GM21786 (cell line): ENCODE measurements around the gene TMEM54.

Experiments
- ATAC-seq: cut with Tn5 transposase; IDR thresholded peaks from one replicate; pipeline ENCODE4 v1.9.1; 2021; ENCODE audit not compliant: unreplicated experiment

Gene TMEM54

GRCh38 chr1:32900956-32901822, at the start of gene TMEM54:
Gene TMEM54 (minus strand): TSS chr1:32901389. CDS start chr1:32901238, 151 bp downstream.
- no peak for ATAC-seq

- no peak for ATAC-seq
These were observed 48.3 kb upstream of the TMEM54 start for GRCh38 chr1:32949519-32949918.

GRCh38 chr1:32948905-32949304, 47.7 kb upstream of the TMEM54 start:
- ATAC-seq: no peak

- no peak for ATAC-seq
These were observed 47.2 kb upstream of the TMEM54 start for GRCh38 chr1:32948390-32948722.

- no peak for ATAC-seq
These were observed 46.6 kb upstream of the TMEM54 start for GRCh38 chr1:32947669-32948389.

- ATAC-seq: no peak
These were observed 45.2 kb upstream of the TMEM54 start for GRCh38 chr1:32946413-32946812.

GRCh38 chr1:32944180-32944579, 43.0 kb upstream of the TMEM54 start:
- ATAC-seq: no peak

GRCh38 chr1:32939655-32940371, 38.6 kb upstream of the TMEM54 start:
- no peak for ATAC-seq

GRCh38 chr1:32937061-32937460, 35.9 kb upstream of the TMEM54 start:
- no peak for ATAC-seq

- no peak for ATAC-seq
These were observed 33.3 kb upstream of the TMEM54 start for GRCh38 chr1:32934535-32934934.

GRCh38 chr1:32933742-32934322, 32.6 kb upstream of the TMEM54 start:
- ATAC-seq: no peak

- ATAC-seq: no peak
These were observed 30.6 kb upstream of the TMEM54 start for GRCh38 chr1:32931760-32932159.

- no peak for ATAC-seq
These were observed 28.2 kb upstream of the TMEM54 start for GRCh38 chr1:32929366-32929765.

- no peak for ATAC-seq
These were observed 27.5 kb upstream of the TMEM54 start for GRCh38 chr1:32928715-32929114.

GRCh38 chr1:32928285-32928684, 27.1 kb upstream of the TMEM54 start:
- no peak for ATAC-seq

GRCh38 chr1:32927441-32927840, 26.3 kb upstream of the TMEM54 start:
- ATAC-seq: no peak

- no peak for ATAC-seq
These were observed 25.4 kb upstream of the TMEM54 start for GRCh38 chr1:32926562-32926961.

- no peak for ATAC-seq
These were observed 24.4 kb upstream of the TMEM54 start for GRCh38 chr1:32925403-32926162.

- no peak for ATAC-seq
These were observed 23.7 kb upstream of the TMEM54 start for GRCh38 chr1:32924881-32925344.

- ATAC-seq: no peak
These were observed 19.6 kb upstream of the TMEM54 start for GRCh38 chr1:32920833-32921232.
